ENCODE data around the gene WDR38.
"Not testable (repeated sequence)": the region's sequence is repeated elsewhere in the genome, so short reads cannot be mapped to it uniquely, and the experiment has no call there.

The WDR38 gene

GRCh38 chr9:124835026-124835557, 18.2 kb upstream of the WDR38 start:
- no peak for DNase-seq

GRCh38 chr9:124838132-124838531, 15.1 kb upstream of the WDR38 start:
- not testable (repeated sequence) for DNase-seq

GRCh38 chr9:124838567-124839275, 14.5 kb upstream of the WDR38 start:
- not testable (repeated sequence) for DNase-seq

- no peak for DNase-seq
Measured at GRCh38 chr9:124839612-124840299, 13.5 kb upstream of the WDR38 start.

GRCh38 chr9:124840300-124840833, 12.9 kb upstream of the WDR38 start:
- no peak for DNase-seq

- no peak for DNase-seq
Measured at GRCh38 chr9:124841075-124841821, 12.0 kb upstream of the WDR38 start.

- DNase-seq = no peak
Measured at GRCh38 chr9:124843456-124844034, 9.7 kb upstream of the WDR38 start.

GRCh38 chr9:124844291-124844690, 9.0 kb upstream of the WDR38 start:
- no peak for DNase-seq

GRCh38 chr9:124846467-124846866, 6.8 kb upstream of the WDR38 start:
- DNase-seq = not testable (repeated sequence)

GRCh38 chr9:124846969-124847368, 6.3 kb upstream of the WDR38 start:
- no peak for DNase-seq

GRCh38 chr9:124849801-124850200, 3.5 kb upstream of the WDR38 start:
- DNase-seq = no peak

GRCh38 chr9:124852121-124852828, 985 bp upstream of the WDR38 start:
- no peak for DNase-seq

GRCh38 chr9:124853605-124854143, 414 bp downstream of the WDR38 start:
- no peak for DNase-seq

- DNase-seq = no peak
Measured at GRCh38 chr9:124854161-124854560, 901 bp downstream of the WDR38 start.

- no peak for DNase-seq
Measured at GRCh38 chr9:124854822-124855221, 1.6 kb downstream of the WDR38 start.

- DNase-seq = no peak
Measured at GRCh38 chr9:124855566-124855943, 2.3 kb downstream of the WDR38 start.

- DNase-seq = peak; percentile 58 to 64
Measured at GRCh38 chr9:124855944-124856765, 2.9 kb downstream of the WDR38 start.

- DNase-seq = peak in 1 of 2 experiments; percentile 26
Measured at GRCh38 chr9:124857533-124858162, 4.4 kb downstream of the WDR38 start.

- DNase-seq = peak in 1 of 2 experiments; percentile 31
Measured at GRCh38 chr9:124858330-124859046, 5.2 kb downstream of the WDR38 start.
